ENCODE results near the gene IL18RAP.

IL18RAP gene

GRCh38 chr2:102423368-102423767, 408 bp downstream of the IL18RAP start:
- FAIRE-seq, result no peak

DNA sequence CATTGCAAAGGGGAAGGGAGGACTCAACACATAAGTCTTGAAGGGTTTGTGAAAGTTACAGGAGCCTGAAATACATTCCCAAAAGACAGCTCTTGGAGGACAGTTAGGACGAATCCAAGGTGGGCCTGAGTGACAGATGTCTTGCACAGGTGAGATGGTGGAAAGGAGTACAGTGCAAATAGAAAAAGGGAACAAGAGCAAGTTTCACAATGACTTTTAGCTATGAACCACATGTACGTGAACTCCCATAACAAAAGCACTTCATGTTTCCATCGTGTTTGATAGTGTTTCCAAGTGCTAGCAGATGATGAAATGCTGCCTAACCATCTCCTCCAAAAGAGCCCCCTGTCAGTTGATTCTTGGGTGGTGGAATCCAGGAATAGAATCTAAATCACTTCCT, 1.8 kb downstream of the IL18RAP start:
- FAIRE-seq, result no peak

- FAIRE-seq, result no peak
Measured at GRCh38 chr2:102425441-102426132, 2.6 kb downstream of the IL18RAP start.

DNA sequence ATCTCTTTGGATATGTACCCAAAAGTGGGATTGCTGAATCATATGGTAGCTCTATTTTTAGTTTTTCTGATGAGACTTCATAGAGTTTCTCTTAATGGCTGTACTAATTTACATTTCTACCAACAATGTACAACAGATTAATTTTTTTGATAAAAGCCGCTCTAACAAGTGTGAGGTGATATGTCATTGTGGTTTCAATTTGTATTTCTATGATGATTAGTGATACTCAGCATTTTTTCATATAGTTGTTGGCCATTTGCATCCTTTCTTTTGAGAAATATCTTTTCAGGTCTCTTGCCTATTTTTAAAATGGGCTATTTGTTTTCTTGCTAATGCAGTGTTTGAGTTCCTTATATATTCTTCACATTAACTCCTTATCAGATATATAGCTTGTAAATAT, 4.3 kb downstream of the IL18RAP start:
- no peak for FAIRE-seq

DNA sequence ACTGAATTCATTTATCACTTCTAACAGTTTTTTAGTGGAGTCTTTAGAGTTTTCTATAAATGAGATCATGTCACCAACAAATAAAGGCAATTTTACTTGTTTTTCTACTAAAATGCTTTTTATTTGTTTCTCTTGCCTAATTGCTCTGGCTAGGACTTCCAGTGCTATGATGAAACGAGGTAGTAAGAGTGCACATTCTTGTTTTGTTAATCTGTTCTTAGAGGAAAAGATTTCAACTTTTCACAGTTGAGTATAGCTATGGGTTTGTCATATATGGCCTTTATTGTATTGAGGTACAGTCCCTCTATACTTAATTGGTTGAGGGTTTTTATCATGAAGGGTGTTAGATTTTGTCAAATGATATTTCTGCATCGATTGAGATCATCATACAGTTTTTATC, 5.6 kb downstream of the IL18RAP start:
- no peak for FAIRE-seq

- no peak for FAIRE-seq
Measured at GRCh38 chr2:102432386-102432785, 9.4 kb downstream of the IL18RAP start.

GRCh38 chr2:102433973-102434654, 11.2 kb downstream of the IL18RAP start:
- FAIRE-seq, result no peak

GRCh38 chr2:102434655-102435381, 11.9 kb downstream of the IL18RAP start:
- no peak for FAIRE-seq

DNA sequence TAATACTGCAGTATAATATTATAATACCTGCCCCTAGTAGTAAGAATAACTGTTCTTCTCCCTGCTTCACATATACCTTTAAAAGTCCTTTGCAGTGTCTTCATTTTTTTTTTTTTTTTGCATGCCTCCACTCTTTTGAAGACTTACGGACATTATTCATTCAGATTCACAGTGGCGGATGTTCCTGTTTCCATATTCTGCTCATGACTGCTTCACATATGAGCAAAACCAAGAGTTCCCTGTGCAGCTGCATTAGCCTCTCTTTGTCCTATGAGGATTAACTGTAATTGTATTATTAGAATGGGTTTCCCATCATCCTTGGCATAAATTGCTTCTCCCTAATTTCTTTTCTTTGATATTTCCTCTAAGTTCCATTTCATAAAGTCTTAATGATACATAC, 12.8 kb downstream of the IL18RAP start:
- FAIRE-seq, result no peak

- FAIRE-seq, result no peak
Measured at GRCh38 chr2:102436323-102436722, 13.4 kb downstream of the IL18RAP start.

- FAIRE-seq, result no peak
Measured at GRCh38 chr2:102437122-102437521, 14.2 kb downstream of the IL18RAP start.

- FAIRE-seq, result no peak
Measured at GRCh38 chr2:102438111-102438510, 15.2 kb downstream of the IL18RAP start.

DNA sequence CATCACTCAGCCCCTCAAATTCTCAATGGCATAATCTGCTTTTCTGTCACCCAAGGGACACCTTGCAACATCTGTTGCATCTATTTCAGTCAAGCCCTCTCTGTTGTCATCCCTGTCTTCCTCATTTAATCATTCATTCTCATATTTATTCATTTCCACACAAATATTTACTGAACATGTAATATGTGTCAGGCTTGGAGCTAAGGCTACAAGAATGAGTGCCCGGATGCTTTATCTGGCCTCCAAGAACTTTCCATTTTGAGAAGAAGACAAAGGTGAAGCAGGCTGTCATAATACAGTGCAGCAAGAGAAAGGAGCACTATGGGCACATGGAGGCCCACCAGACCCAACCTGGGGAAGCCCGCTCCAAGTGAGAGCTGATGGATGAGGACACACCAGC, 15.6 kb downstream of the IL18RAP start:
- FAIRE-seq, result no peak

DNA sequence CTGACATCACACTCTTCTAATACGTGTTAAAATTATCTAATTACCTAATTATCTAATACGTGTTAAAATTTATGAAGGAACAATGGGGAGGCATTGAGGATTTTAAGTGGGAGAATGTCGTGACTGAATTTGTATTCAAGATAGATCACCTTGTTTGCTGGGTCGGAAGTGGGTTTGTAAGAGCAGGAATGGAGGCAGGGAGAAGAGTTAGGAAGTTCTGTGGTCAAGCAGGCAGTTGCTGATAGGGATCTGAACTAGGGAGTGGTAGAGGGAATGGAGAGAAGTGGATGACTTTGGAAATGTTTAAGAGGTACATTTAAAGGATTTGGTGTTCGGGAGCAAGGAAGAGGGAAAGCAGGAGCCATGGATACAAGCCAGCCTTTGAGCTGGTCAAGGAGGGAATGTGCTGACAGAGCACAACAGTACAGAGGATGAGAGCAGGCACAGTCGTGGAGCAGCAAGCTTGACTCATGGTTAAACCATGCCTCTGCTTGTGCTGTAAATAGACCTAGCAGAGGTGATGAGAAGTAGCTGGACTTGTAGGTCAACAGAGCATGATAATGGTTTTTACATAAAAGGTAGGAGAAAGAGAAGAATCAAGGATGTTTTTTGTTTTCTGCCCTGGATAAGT, 16.2 kb downstream of the IL18RAP start:
- FAIRE-seq, result no peak

DNA sequence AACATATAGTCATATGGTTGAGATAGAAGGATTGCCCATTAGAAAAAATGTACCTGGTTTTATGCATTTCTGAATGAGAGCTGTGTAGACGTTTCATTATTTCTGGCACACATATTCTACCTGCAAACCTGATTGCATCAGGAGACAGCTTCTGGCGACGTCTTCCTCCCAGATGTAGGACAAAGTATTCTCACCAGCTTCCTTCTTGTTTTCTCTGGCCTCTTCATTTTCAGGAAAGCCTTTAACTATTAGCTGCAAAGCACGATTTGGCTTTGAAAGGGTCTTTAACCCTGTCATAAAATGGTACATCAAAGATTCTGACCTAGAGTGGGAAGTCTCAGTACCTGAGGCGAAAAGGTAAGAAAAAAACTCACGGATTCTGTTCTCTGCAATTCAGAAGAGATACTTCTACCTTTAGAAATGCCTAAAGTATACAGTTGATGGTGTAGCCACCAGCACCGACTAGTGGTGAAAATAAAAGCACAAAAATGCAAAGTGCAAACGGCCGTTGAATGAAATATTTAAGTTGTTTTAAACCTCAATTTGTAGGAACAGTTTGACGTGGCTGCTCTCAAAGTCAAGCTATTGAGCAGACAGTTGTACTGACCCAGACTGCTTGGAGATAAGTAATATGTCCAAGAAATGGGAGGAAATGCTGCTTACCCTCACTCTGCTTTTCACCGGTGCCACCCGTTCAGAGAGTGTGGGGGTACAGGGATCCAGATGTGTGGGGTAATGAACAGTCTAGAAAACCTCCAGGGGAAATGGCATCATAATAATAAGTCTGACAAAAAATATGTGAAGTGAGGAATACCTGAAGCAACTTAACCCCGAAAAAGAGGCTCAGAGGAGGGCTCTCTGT, 20.2 kb downstream of the IL18RAP start:
- no peak for FAIRE-seq

- FAIRE-seq, result no peak
Measured at GRCh38 chr2:102444233-102444632, 21.3 kb downstream of the IL18RAP start.

GRCh38 chr2:102446936-102447335, 24.0 kb downstream of the IL18RAP start:
- FAIRE-seq, result no peak

DNA sequence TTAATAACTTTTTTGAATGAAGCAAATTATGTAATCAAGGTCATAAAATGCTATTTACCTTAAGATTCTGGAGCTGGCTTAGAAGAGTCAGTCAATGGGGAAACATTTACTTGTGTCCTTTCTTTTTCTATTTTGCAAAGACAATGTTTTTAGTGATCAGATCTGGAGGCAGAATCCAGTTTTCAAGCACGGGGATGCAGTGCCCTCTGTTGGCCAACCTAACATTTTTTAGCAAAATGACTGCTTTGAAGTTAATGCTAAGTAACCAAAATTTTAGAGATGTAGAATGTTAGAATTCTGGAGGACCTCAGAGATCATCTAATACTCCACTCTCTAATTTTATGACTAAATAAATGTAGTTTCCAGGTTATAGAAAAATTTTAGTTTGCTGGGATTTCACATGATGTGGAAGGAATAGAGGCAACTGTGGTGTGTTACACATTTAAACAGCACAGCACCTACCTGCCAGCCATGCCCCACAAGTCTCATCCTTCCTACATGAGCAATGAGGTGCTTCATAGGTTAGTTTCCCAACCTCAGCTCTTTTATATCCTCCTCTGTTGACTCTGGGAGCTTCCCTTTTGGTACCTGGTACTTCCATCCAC, 26.5 kb downstream of the IL18RAP start:
- peak; percentile 28 for FAIRE-seq

GRCh38 chr2:102451968-102452367, 29.0 kb downstream of the IL18RAP start:
- FAIRE-seq, result no peak

DNA sequence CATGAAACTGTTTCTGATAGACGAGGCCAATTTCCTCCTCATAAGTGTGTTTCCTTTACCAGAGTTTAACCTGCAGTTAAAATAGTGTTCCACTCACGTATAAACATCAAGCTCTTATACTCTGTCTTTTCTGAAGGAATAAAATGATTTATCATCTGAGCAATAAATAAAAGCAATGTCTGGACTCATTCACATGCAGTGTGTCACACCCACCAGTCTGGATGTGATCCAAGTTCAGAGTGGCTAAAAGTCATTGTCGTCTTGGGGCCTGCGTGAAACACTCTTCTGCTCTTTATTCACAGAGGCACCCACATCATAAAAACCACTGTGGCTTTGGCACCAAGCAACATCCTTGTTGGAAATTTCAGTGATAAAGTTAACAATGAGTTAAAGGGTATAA, 30.5 kb downstream of the IL18RAP start:
- no peak for FAIRE-seq

GRCh38 chr2:102455061-102455670, 32.2 kb downstream of the IL18RAP start:
- no peak for FAIRE-seq

DNA sequence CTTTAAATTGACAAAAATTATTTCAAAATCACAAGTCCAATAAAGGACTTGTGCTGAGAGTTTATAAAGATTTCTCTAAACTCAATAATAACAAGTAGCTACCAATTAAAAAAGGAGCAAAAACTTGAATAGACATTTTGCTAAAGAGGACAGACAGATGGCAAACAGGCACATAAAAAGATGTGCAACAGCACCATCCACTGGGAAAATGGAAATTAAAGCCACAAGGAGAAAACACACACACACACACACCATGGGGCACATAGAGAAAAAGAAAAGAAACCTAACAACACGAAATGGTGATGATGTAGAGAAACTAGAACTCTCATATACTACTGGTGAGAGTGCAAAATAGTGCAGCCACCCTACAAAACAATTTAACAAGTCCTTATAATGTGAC, 37.5 kb downstream of the IL18RAP start:
- FAIRE-seq, result no peak

All from G401.6 (cell line).